HG03575 (cell line): Measurements from ENCODE around the gene LPIN3.

Experiments used
- ATAC-seq: cut with Tn5 transposase; IDR thresholded peaks from one replicate; pipeline ENCODE4 v1.9.1; 2021; ENCODE audit not compliant: unreplicated experiment, insufficient number of reproducible peaks, low FRiP score; ENCODE audit errors: extremely low read depth

Gene LPIN3

GRCh38 chr20:41407607-41408006 lies 67.0 kb downstream of the LPIN3 start:
- no peak for ATAC-seq

GRCh38 chr20:41408156-41408794 lies 67.7 kb downstream of the LPIN3 start:
- ATAC-seq = no peak

GRCh38 chr20:41408986-41409385 lies 68.4 kb downstream of the LPIN3 start:
- ATAC-seq = no peak
